GM12878 (cell line): ENCODE data around the gene RER1. TPM values are rescaled to one million over a fixed set of nuclear protein-coding genes. Genes with fewer than 3 reads are reported as not detected.

Experiments
- ATAC-seq: fragments of 200-7000 bp; cut with Tn5 transposase; 3 replicates; pipeline ENCODE4 v1.9.1; 2020; ENCODE audit warnings: mild to moderate bottlenecking, moderate library complexity
- BruUV-seq: library from RNA; stranded (reverse); fragments of 400-500 nt; replicated peaks from 2 replicates; lab custom pipeline; 2021; lab: Mats Ljungman, UMichigan
- CTCF ChIA-PET: fragments of 300-600 bp; sonication (Branson Sonifier 250); formaldehyde crosslinking; extraction: SDS; loops from one replicate; lab custom pipeline; 2021; ENCODE audit warnings: inconsistent platforms; lab: Yijun Ruan, JAX
- POLR2A ChIA-PET: fragments of 350-600 bp; formaldehyde crosslinking; extraction: SDS; loops from one replicate; lab custom pipeline; 2021; ENCODE audit warnings: inconsistent platforms; lab: Charles Lee
- RAD21 ChIA-PET: fragments of 300-600 bp; sonication (Branson Sonifier 250); formaldehyde crosslinking; loops from one replicate; lab custom pipeline; 2023; ENCODE audit warnings: antibody characterized with exemption; ENCODE audit not compliant: unreplicated experiment; lab: Charles Lee
- SMC1A ChIA-PET: fragments of 300-600 bp; sonication (Branson Sonifier 250); formaldehyde crosslinking; loops from one replicate; lab custom pipeline; 2023; ENCODE audit not compliant: unreplicated experiment, uncharacterized antibody; lab: Charles Lee
- DNase-seq: peaks from one replicate; pipeline ENCODE4 v3.0.0-alpha.2; 2011; ENCODE audit warnings: low read depth, low spot score
- FAIRE-seq: peaks from 3 replicates; lab custom pipeline; 2011; peaks lifted over from hg19 to GRCh38; lab: Jason Lieb, UNC
- H2AFZ ChIP-seq: 2 replicates; pipeline ENCODE4 v1.6.0; 2011; ENCODE audit warnings: low read depth, low read length, control low read depth; ENCODE audit not compliant: control insufficient read depth
- H3K27ac ChIP-seq: 2 replicates; pipeline ENCODE4 v1.5.1; 2011; ENCODE audit warnings: control low read depth; ENCODE audit not compliant: control insufficient read depth, insufficient read depth
- H3K27me3 ChIP-seq, 2 experiments: replicated peaks in 1 of 2; 2 replicates each; pipeline versions ENCODE4 v1.6.0 to v1.6.1; 2011; ENCODE audit warnings: low read length in 1 of 2; ENCODE audit not compliant: control insufficient read depth in 2 of 2, insufficient read depth in 2 of 2
- H3K36me3 ChIP-seq, 2 experiments: 2 replicates each; pipeline ENCODE4 v1.5.1; 2011; ENCODE audit warnings: low read length in 1 of 2; ENCODE audit not compliant: control insufficient read depth in 2 of 2, insufficient read depth in 2 of 2
- H3K4me1 ChIP-seq: 2 replicates; pipeline ENCODE4 v1.6.1; 2011; ENCODE audit warnings: mild to moderate bottlenecking, low read length, moderate library complexity, mixed read lengths; ENCODE audit not compliant: control insufficient read depth, insufficient read depth
- H3K4me2 ChIP-seq: 2 replicates; pipeline ENCODE4 v1.6.0; 2011; ENCODE audit warnings: control low read depth; ENCODE audit not compliant: control insufficient read depth, insufficient read depth
- H3K4me3 ChIP-seq: fragments of 200-600 bp; sonication (generic); 2 replicates; pipeline ENCODE4 v1.5.1; 2016
- H3K79me2 ChIP-seq: 2 replicates; pipeline ENCODE4 v1.6.0; 2011; ENCODE audit warnings: low read length; ENCODE audit not compliant: control insufficient read depth, insufficient read depth
- H3K9ac ChIP-seq: 2 replicates; pipeline ENCODE4 v1.8.0; 2011; ENCODE audit warnings: low read length, control low read depth, mixed read lengths; ENCODE audit not compliant: control insufficient read depth, insufficient read depth
- H3K9me3 ChIP-seq: replicated peaks from 3 replicates; pipeline ENCODE4 v1.5.1; 2011; ENCODE audit warnings: mild to moderate bottlenecking, low read length; ENCODE audit not compliant: control insufficient read depth, insufficient read depth
- H4K20me1 ChIP-seq: 2 replicates; pipeline ENCODE4 v1.6.0; 2011; ENCODE audit not compliant: control insufficient read depth, insufficient read depth
- EGR1 ChIP-seq, 2 experiments: IDR thresholded peaks; 1 replicate in 1 of 2; 2 replicates in 1 of 2; pipeline ENCODE4 v1.6.1; 2011 to 2012; ENCODE audit warnings: low read depth in 2 of 2, low read length in 2 of 2, borderline replicate concordance in 1 of 2, mild to moderate bottlenecking in 1 of 2, moderate library complexity in 1 of 2
- MTA2 ChIP-seq: fragments of 450-650 bp; IDR thresholded peaks from 2 replicates; pipeline ENCODE4 v1.6.1; 2016; ENCODE audit warnings: low read depth, mild to moderate bottlenecking, moderate library complexity
- NR2C2 ChIP-seq: IDR thresholded peaks from 2 replicates; pipeline ENCODE4 v1.6.1; 2011; ENCODE audit warnings: borderline replicate concordance, low read depth; ENCODE audit not compliant: control insufficient read depth, insufficient read length
- PBX3 ChIP-seq: IDR thresholded peaks from 2 replicates; pipeline ENCODE4 v1.6.1; 2011; ENCODE audit warnings: mild to moderate bottlenecking, low read depth, low read length, moderate library complexity; ENCODE audit not compliant: insufficient replicate concordance
- PKNOX1 ChIP-seq: fragments of 450-650 bp; IDR thresholded peaks from 2 replicates; pipeline ENCODE4 v1.6.1; 2016; ENCODE audit warnings: mild to moderate bottlenecking
- RBBP5 ChIP-seq: fragments of 200-600 bp; sonication (generic); conservative IDR thresholded peaks from 2 replicates; pipeline ENCODE4 v1.6.1; 2016
- SREBF2 ChIP-seq: IDR thresholded peaks from 2 replicates; pipeline ENCODE4 v1.6.1; 2012; ENCODE audit warnings: mild to moderate bottlenecking, low read length
- ZZZ3 ChIP-seq: IDR thresholded peaks from 2 replicates; pipeline ENCODE4 v1.6.1; 2011; ENCODE audit warnings: low read depth; ENCODE audit not compliant: control insufficient read depth, insufficient read length
- WGBS: methylation state at CpG from one replicate; pipeline ENCODE4 v1.1.6; 2016; ENCODE audit warnings: low lambda C conversion rate; ENCODE audit not compliant: insufficient replicate concordance, insufficient coverage; ENCODE audit errors: missing lambda C conversion rate; 5-methylcytosine and 5-hydroxymethylcytosine counted together
- in situ Hi-C: fragments of 300-500 bp; cut with MboI; formaldehyde crosslinking; loops from 9 replicates; pipeline ENCODE4 v1.14.3; 2018; ENCODE audit warnings: mixed read lengths
- intact Hi-C: fragments of 100-400 bp; cut with micrococcal nuclease; formaldehyde crosslinking; loops from one replicate; pipeline ENCODE4 v1.14.2; 2022; ENCODE audit not compliant: unreplicated experiment
- polyA plus RNA-seq, 11 experiments: library from polyadenylated mRNA; depleted of rRNA in 4 of 11; unstranded in 6 of 11; stranded (reverse) in 5 of 11; fragments of >200 nt; fragmentation: Nextera tagmentation in 4 of 11; fragmentation: Illumina TruSeq in 1 of 11; extraction: Ambion mirVana in 4 of 11; extraction: Trizol in 1 of 11; gene quantifications; 1 replicate in 1 of 11; 2 replicates in 10 of 11; pipeline versions ENCODE4 v1.2.1 to v1.2.3, GENCODE V29; 2011 to 2016; ENCODE audit warnings: inconsistent platforms in 2 of 11, missing spikeins in 2 of 11, low read depth in 1 of 11
- total RNA-seq, 4 experiments: library from RNA; depleted of rRNA in 3 of 4; stranded (reverse); fragments of >200 nt in 3 of 4; fragmentation: Illumina TruSeq in 1 of 4; extraction: Trizol in 1 of 4; gene quantifications; 2 replicates each; pipeline versions ENCODE4 v1.2.1 to v1.2.3, GENCODE V29; 2013 to 2021

Gene RER1
- total and polyA plus RNA-seq, 10 of the 15 experiments (the other 5 are each of a cell fraction or from before 2014, with no cell fraction given) = 29.2 to 274 (median 136) TPM

- ChIA-PET POLR2A (no interaction called here), CTCF (no interaction called here), RAD21 (no interaction called here), SMC1A (no interaction called here)
- Histone ChIP-seq H2AFZ (no peak overlapping the region), H3K9me3 (no peaks in the 10 kb centered on the region), H3K4me1 (no peaks in the 10 kb centered on the region), H4K20me1 (no peaks in the 10 kb centered on the region), H3K4me3 (no peak overlapping the region), H3K9ac (no peak overlapping the region), H3K36me3 (no peaks in the 10 kb centered on the region), H3K79me2 (no peaks in the 10 kb centered on the region), H3K4me2 (no peak overlapping the region), H3K27me3 (no peaks in the 10 kb centered on the region), H3K27ac (no peak overlapping the region)
- FAIRE-seq = no peak
- in situ Hi-C loops (no loop called here), intact Hi-C loops (no loop called here)
- WGBS = 39% methylated on average over 24 of the region's 24 CpGs
- no peak for TF ChIP-seq EGR1 (IDR thresholded peaks at IDR 0.05; ENCODE audit: borderline replicate concordance in 1 of 2, low read depth in 2 of 2, low read length in 2 of 2)
- no TSS peak for BruUV-seq
- DNase-seq = no peak
- no peak for ATAC-seq
Observed at GRCh38 chr1:2345297-2346075, 46.2 kb upstream of the RER1 start.

GRCh38 chr1:2346691-2347408, 44.8 kb upstream of the RER1 start:
- FAIRE-seq = no peak
- POLR2A ChIA-PET = no interaction called here

More at GRCh38 chr1:2346691-2347408, 44.8 kb upstream of the RER1 start:
- Histone ChIP-seq H3K27ac (no peak overlapping the region), H4K20me1 (no peaks in the 10 kb centered on the region), H3K9me3 (no peaks in the 10 kb centered on the region), H2AFZ (no peak overlapping the region), H3K4me2 (no peak overlapping the region), H3K9ac (no peak overlapping the region), H3K27me3 (no peaks in the 10 kb centered on the region), H3K36me3 (no peaks in the 10 kb centered on the region), H3K79me2 (no peaks in the 10 kb centered on the region), H3K4me1 (no peaks in the 10 kb centered on the region), H3K4me3 (no peak overlapping the region)
- SMC1A ChIA-PET = no interaction called here
- ATAC-seq = no peak
- RAD21 ChIA-PET = no interaction called here
- in situ Hi-C loops = no loop called here
- TF ChIP-seq ZZZ3 = no peak
- no peak for TF ChIP-seq PBX3
- TF ChIP-seq PKNOX1 = no peak
- no peak for TF ChIP-seq RBBP5
- TF ChIP-seq MTA2 = no peak
- TF ChIP-seq SREBF2 = no peak
- TF ChIP-seq NR2C2 = no peak
- 32% methylated on average over 17 of the region's 17 CpGs for WGBS
- intact Hi-C loops = no loop called here
- CTCF ChIA-PET = no interaction called here
- BruUV-seq = no TSS peak
- DNase-seq = no peak
